LNCaP clone FGC (cell line): ENCODE results near the gene BPIFA1.

Experiments used
- DNase-seq: peaks from one replicate; pipeline ENCODE4 v3.0.0-alpha.2; 2011; ENCODE audit warnings: low read depth
- H3K4me3 ChIP-seq: 2 replicates; pipeline ENCODE4 v1.5.1; 2011; ENCODE audit warnings: mild to moderate bottlenecking, low read depth, low read length, control low read depth
- TF ChIP-seq, protein P1 (sequence below): IDR thresholded peaks from 2 replicates; pipeline ENCODE4 v1.5.1; 2012; ENCODE audit warnings: mild to moderate bottlenecking; ENCODE audit not compliant: control insufficient read depth, insufficient read depth; ENCODE audit errors: extremely low read depth

The BPIFA1 gene

GRCh38 chr20:33262658-33263065, 26.9 kb downstream of the BPIFA1 start:
- TF ChIP-seq, protein P1, sequence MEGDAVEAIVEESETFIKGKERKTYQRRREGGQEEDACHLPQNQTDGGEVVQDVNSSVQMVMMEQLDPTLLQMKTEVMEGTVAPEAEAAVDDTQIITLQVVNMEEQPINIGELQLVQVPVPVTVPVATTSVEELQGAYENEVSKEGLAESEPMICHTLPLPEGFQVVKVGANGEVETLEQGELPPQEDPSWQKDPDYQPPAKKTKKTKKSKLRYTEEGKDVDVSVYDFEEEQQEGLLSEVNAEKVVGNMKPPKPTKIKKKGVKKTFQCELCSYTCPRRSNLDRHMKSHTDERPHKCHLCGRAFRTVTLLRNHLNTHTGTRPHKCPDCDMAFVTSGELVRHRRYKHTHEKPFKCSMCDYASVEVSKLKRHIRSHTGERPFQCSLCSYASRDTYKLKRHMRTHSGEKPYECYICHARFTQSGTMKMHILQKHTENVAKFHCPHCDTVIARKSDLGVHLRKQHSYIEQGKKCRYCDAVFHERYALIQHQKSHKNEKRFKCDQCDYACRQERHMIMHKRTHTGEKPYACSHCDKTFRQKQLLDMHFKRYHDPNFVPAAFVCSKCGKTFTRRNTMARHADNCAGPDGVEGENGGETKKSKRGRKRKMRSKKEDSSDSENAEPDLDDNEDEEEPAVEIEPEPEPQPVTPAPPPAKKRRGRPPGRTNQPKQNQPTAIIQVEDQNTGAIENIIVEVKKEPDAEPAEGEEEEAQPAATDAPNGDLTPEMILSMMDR, result peak; percentile 91
- DNase-seq, result peak; percentile 39
- H3K4me3 ChIP-seq, result no peak overlapping the region

DNA sequence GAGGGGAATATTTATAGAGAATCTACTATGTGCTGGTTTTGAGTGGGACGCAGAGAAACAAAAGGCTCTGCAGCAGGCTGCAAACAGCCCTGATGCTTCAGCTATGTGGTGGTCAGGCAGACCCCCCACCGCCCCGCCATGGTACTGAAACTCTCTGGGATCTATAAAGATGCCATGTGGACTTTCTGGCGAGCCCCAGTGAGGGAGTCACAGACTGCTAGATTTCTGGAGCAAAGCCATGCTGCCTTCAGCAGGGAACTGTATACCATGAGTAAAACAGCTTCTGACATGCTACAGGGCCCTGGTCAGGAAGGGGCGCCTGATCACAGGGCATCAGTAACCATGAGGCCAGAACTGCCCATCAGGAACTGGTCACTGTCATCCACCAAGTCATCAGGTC, 28.0 kb downstream of the BPIFA1 start:
- TF ChIP-seq, protein P1, result no peak
- H3K4me3 ChIP-seq, result no peak overlapping the region
- DNase-seq, result no peak

DNA sequence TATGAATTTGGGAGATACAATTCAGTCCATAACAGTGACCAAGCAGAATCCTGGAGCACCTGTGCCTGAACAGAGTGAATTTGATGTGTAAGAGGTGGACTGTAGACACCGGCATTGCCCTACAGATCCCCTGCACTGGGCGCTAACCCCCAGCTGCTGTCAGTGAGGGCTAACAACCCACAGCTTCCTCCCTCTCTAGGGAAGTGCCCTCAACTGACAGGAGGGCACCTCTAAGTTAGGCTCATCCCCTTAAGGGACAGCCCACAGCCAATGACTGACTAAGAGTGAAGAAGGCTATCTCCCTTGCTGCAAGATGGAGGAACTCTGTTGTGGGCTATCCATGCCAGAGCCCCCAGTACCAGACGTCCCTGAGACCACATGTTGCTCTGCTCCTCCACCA, 31.9 kb downstream of the BPIFA1 start:
- H3K4me3 ChIP-seq, result no peak overlapping the region
- DNase-seq, result no peak
- TF ChIP-seq, protein P1, result no peak

GRCh38 chr20:33272155-33272873, 36.5 kb downstream of the BPIFA1 start:
- no peak for DNase-seq
- TF ChIP-seq, protein P1, result no peak

GRCh38 chr20:33273117-33273851, 37.5 kb downstream of the BPIFA1 start:
- no peak for DNase-seq
- TF ChIP-seq, protein P1, result no peak

More at GRCh38 chr20:33272155-33272873, 36.5 kb downstream of the BPIFA1 start:
- H3K4me3 ChIP-seq, result no peak overlapping the region

GRCh38 chr20:33275215-33275614, 39.4 kb downstream of the BPIFA1 start:
- no peak for DNase-seq

More at GRCh38 chr20:33273117-33273851, 37.5 kb downstream of the BPIFA1 start:
- H3K4me3 ChIP-seq, result no peak overlapping the region

More at GRCh38 chr20:33275215-33275614, 39.4 kb downstream of the BPIFA1 start:
- TF ChIP-seq, protein P1, result no peak
- H3K4me3 ChIP-seq, result no peak overlapping the region
